H1 (cell line): ENCODE data around the gene VMP1. TPM values are rescaled to one million over a fixed set of nuclear protein-coding genes. Genes with fewer than 3 reads are reported as not detected.

Experiments
- CTCF ChIA-PET: fragments of 300-600 bp; sonication (Branson Sonifier 250); formaldehyde crosslinking; loops from one replicate; lab custom pipeline; 2021; ENCODE audit not compliant: partially characterized antibody; lab: Charles Lee
- POLR2A ChIA-PET: fragments of 300-600 bp; sonication (Branson Sonifier 250); formaldehyde crosslinking; loops from one replicate; lab custom pipeline; 2021; ENCODE audit warnings: inconsistent platforms; ENCODE audit not compliant: partially characterized antibody; lab: Charles Lee
- DNase-seq, 2 experiments: peaks; one replicate each; pipeline versions ENCODE4 v3.0.0 to v3.0.0-alpha.2; 2010 to 2022; ENCODE audit warnings: low spot score in 2 of 2, low read depth in 1 of 2, mixed read lengths in 1 of 2
- FAIRE-seq: peaks from 2 replicates; lab custom pipeline; 2011; peaks lifted over from hg19 to GRCh38; lab: Jason Lieb, UNC
- H2AFZ ChIP-seq: 2 replicates; pipeline ENCODE4 v1.8.1; 2012; ENCODE audit warnings: low read length, inconsistent platforms
- H2AK5ac ChIP-seq: 2 replicates; pipeline ENCODE4 v1.6.1; 2013; ENCODE audit warnings: low read depth, low read length
- H2BK120ac ChIP-seq: replicated peaks from 2 replicates; pipeline ENCODE3; 2013; ENCODE audit warnings: low read depth, low read length, inconsistent platforms
- H2BK12ac ChIP-seq: 2 replicates; pipeline ENCODE4 v1.6.1; 2013; ENCODE audit warnings: low read depth, low read length
- H2BK15ac ChIP-seq: 2 replicates; pipeline ENCODE4 v1.6.1; 2013; ENCODE audit warnings: low read length
- H2BK20ac ChIP-seq: 2 replicates; pipeline ENCODE4 v1.6.1; 2013; ENCODE audit warnings: low read length
- H2BK5ac ChIP-seq: 2 replicates; pipeline ENCODE4 v1.6.1; 2013; ENCODE audit warnings: low read depth, low read length
- H3K14ac ChIP-seq: 2 replicates; pipeline ENCODE4 v1.6.1; 2013; ENCODE audit warnings: inconsistent platforms; ENCODE audit not compliant: insufficient read length
- H3K18ac ChIP-seq: 2 replicates; pipeline ENCODE4 v1.6.1; 2013; ENCODE audit warnings: low read length; ENCODE audit errors: extremely low read depth
- H3K23ac ChIP-seq: 2 replicates; pipeline ENCODE4 v1.6.1; 2013; ENCODE audit warnings: inconsistent platforms; ENCODE audit not compliant: insufficient read length
- H3K23me2 ChIP-seq: 2 replicates; pipeline ENCODE4 v1.6.1; 2013; ENCODE audit warnings: low read depth, low read length
- H3K27ac ChIP-seq: 2 replicates; pipeline ENCODE4 v1.6.1; 2011; ENCODE audit warnings: low read depth, low read length, inconsistent platforms
- H3K27me3 ChIP-seq, 4 experiments: replicated peaks in 1 of 4; 1 replicate in 1 of 4; 2 replicates in 3 of 4; pipeline versions ENCODE4 v1.6.1 to v1.8.1; 2011 to 2013; ENCODE audit warnings: low read length in 3 of 4, mild to moderate bottlenecking in 3 of 4, inconsistent platforms in 2 of 4, mixed read lengths in 2 of 4, moderate library complexity in 1 of 4; ENCODE audit not compliant: control insufficient read depth in 3 of 4, insufficient read depth in 3 of 4; ENCODE audit errors: extremely low read depth in 1 of 4
- H3K36me3 ChIP-seq, 4 experiments: 2 replicates each; pipeline versions ENCODE4 v1.6.1 to v1.8.1; 2011 to 2013; ENCODE audit warnings: mild to moderate bottlenecking in 4 of 4, low read length in 3 of 4, moderate library complexity in 2 of 4, control low read depth in 1 of 4, inconsistent platforms in 1 of 4; ENCODE audit not compliant: insufficient read depth in 4 of 4, control insufficient read depth in 2 of 4
- H3K4ac ChIP-seq: replicated peaks from 2 replicates; pipeline ENCODE3; 2013; ENCODE audit warnings: low read length, low read depth, mixed read lengths, inconsistent platforms; ENCODE audit not compliant: insufficient read length
- H3K4me1 ChIP-seq, 4 experiments: replicated peaks in 1 of 4; 1 replicate in 1 of 4; 2 replicates in 3 of 4; pipeline versions ENCODE4 v1.6.1 to v1.8.1; 2011 to 2013; ENCODE audit warnings: low read length in 3 of 4, inconsistent platforms in 2 of 4, mixed read lengths in 1 of 4; ENCODE audit not compliant: insufficient read depth in 4 of 4, control insufficient read depth in 3 of 4
- H3K4me2 ChIP-seq, 2 experiments: 2 replicates each; pipeline versions ENCODE4 v1.6.1 to v1.8.1; 2011 to 2013; ENCODE audit warnings: low read depth in 2 of 2, low read length in 2 of 2, control low read depth in 1 of 2, inconsistent platforms in 1 of 2, mild to moderate bottlenecking in 1 of 2; ENCODE audit not compliant: insufficient read depth in 1 of 2
- H3K4me3 ChIP-seq, 4 experiments: fragments of 200-600, 300-600 bp in 1 of 4; sonication (generic), shearing (Covaris generic), sonication (Bioruptor Twin) in 1 of 4; 2 replicates each; pipeline versions ENCODE4 v1.5.1 to v1.8.1; 2011 to 2016; ENCODE audit warnings: low read length in 4 of 4, low read depth in 3 of 4, control low read depth in 2 of 4, inconsistent platforms in 2 of 4, mild to moderate bottlenecking in 2 of 4, mixed read lengths in 1 of 4, moderate library complexity in 1 of 4; ENCODE audit not compliant: insufficient read depth in 2 of 4; ENCODE audit errors: extremely low read depth in 1 of 4
- H3K56ac ChIP-seq: replicated peaks from 2 replicates; pipeline ENCODE3; 2013; ENCODE audit warnings: low read depth, mild to moderate bottlenecking, mixed read lengths, low read length, inconsistent platforms; ENCODE audit not compliant: insufficient read length
- H3K79me1 ChIP-seq: 2 replicates; pipeline ENCODE4 v1.6.1; 2013; ENCODE audit warnings: low read depth, low read length, control low read depth
- H3K79me2 ChIP-seq, 2 experiments: 2 replicates each; pipeline versions ENCODE4 v1.6.1 to v1.8.1; 2012 to 2013; ENCODE audit warnings: low read length in 2 of 2, mild to moderate bottlenecking in 2 of 2, inconsistent platforms in 1 of 2; ENCODE audit not compliant: insufficient read depth in 2 of 2, control insufficient read depth in 1 of 2
- H3K9ac ChIP-seq, 4 experiments: replicated peaks in 1 of 4; 1 replicate in 1 of 4; 2 replicates in 3 of 4; pipeline versions ENCODE4 v1.6.1 to v1.8.1; 2011 to 2013; ENCODE audit warnings: low read depth in 3 of 4, low read length in 3 of 4, control low read depth in 2 of 4, mild to moderate bottlenecking in 2 of 4, moderate library complexity in 2 of 4, inconsistent platforms in 1 of 4; ENCODE audit errors: extremely low read depth in 1 of 4
- H3K9me3 ChIP-seq, 2 experiments: 2 replicates each; pipeline versions ENCODE4 v1.6.1 to v1.8.1; 2012 to 2013; ENCODE audit warnings: mild to moderate bottlenecking in 2 of 2, moderate library complexity in 2 of 2, control low read depth in 1 of 2, inconsistent platforms in 1 of 2, low read depth in 1 of 2, low read length in 1 of 2, mixed read lengths in 1 of 2; ENCODE audit not compliant: insufficient read depth in 2 of 2
- H4K20me1 ChIP-seq, 2 experiments: replicated peaks in 1 of 2; 2 replicates each; pipeline versions ENCODE3 to v1.8.1; 2011 to 2013; ENCODE audit warnings: inconsistent platforms in 2 of 2, low read length in 2 of 2, mild to moderate bottlenecking in 1 of 2; ENCODE audit not compliant: insufficient read depth in 2 of 2, control insufficient read depth in 1 of 2
- H4K5ac ChIP-seq: 2 replicates; pipeline ENCODE4 v1.6.1; 2013; ENCODE audit warnings: low read length, low read depth, mixed read lengths, inconsistent platforms; ENCODE audit not compliant: insufficient read length
- H4K8ac ChIP-seq: 2 replicates; pipeline ENCODE4 v1.8.0; 2013; ENCODE audit warnings: mild to moderate bottlenecking, moderate library complexity, low read length, inconsistent platforms; ENCODE audit not compliant: insufficient read depth; ENCODE audit errors: extremely low read depth
- H4K91ac ChIP-seq: replicated peaks from 2 replicates; pipeline ENCODE3; 2013; ENCODE audit warnings: low read length, mixed read lengths, inconsistent platforms; ENCODE audit not compliant: insufficient read length
- BCL11A ChIP-seq, 2 experiments: IDR thresholded peaks; one replicate each; pipeline ENCODE4 v1.6.1; 2011; ENCODE audit warnings: low read depth in 2 of 2, low read length in 2 of 2, mild to moderate bottlenecking in 2 of 2
- CBX8 ChIP-seq: fragments of 300-800, 300-1000 bp; sonication (generic); IDR thresholded peaks from 2 replicates; pipeline ENCODE4 v1.7.1; 2016; ENCODE audit warnings: low read depth, low read length, borderline replicate concordance
- CHD2 ChIP-seq: IDR thresholded peaks from 2 replicates; pipeline ENCODE4 v1.6.1; 2012; ENCODE audit warnings: low read length, improper control_type of control experiment
- EGR1 ChIP-seq: IDR thresholded peaks from 2 replicates; pipeline ENCODE4 v1.6.1; 2011; ENCODE audit warnings: low read depth, low read length, borderline replicate concordance
- EZH2 ChIP-seq: fragments of 200-600 bp; sonication (generic); IDR thresholded peaks from 2 replicates; pipeline ENCODE4 v1.7.1; 2012; ENCODE audit warnings: low read depth, mild to moderate bottlenecking, moderate library complexity, low read length, inconsistent platforms; ENCODE audit not compliant: severe bottlenecking
- KDM1A ChIP-seq: fragments of 200-600, 300-600 bp; sonication (generic); IDR thresholded peaks from 2 replicates; pipeline ENCODE4 v1.7.1; 2016; ENCODE audit warnings: mild to moderate bottlenecking, low read length, borderline replicate concordance
- KDM4A ChIP-seq: IDR thresholded peaks from one replicate; pipeline ENCODE4 v1.7.1; 2012; ENCODE audit warnings: low read depth, mild to moderate bottlenecking, moderate library complexity, low read length, inconsistent platforms; ENCODE audit not compliant: severe bottlenecking
- SIRT6 ChIP-seq: IDR thresholded peaks from one replicate; pipeline ENCODE4 v1.7.1; 2012; ENCODE audit warnings: low read length, inconsistent platforms
- TAF1 ChIP-seq: IDR thresholded peaks from 2 replicates; pipeline ENCODE4 v1.6.1; 2011; ENCODE audit warnings: mild to moderate bottlenecking, low read depth, low read length
- WGBS, 2 experiments: shearing (Covaris generic) in 1 of 2; methylation state at CpG; one replicate each; pipeline versions ENCODE4 v1.1.6 to v1.1.7; 2013 to 2015; ENCODE audit warnings: low lambda C conversion rate in 2 of 2, mixed read lengths in 2 of 2, inconsistent platforms in 1 of 2, low coverage in 1 of 2, missing lambda C conversion rate in 1 of 2; ENCODE audit not compliant: insufficient replicate concordance in 2 of 2, insufficient coverage in 1 of 2, insufficient read length in 1 of 2; ENCODE audit errors: extremely low coverage in 1 of 2, missing lambda C conversion rate in 1 of 2; 5-methylcytosine and 5-hydroxymethylcytosine counted together
- polyA plus RNA-seq, 7 experiments: library from polyadenylated mRNA; depleted of rRNA in 3 of 7; stranded (reverse) in 5 of 7; unstranded in 2 of 7; fragments of >200 nt in 5 of 7; fragments of 200-250 nt in 2 of 7; gene quantifications; 1 replicate in 5 of 7; 2 replicates in 1 of 7; 4 replicates in 1 of 7; pipeline versions ENCODE4 v1.2.1 to v1.2.3, GENCODE V29; 2011 to 2013; ENCODE audit warnings: missing spikeins in 2 of 7, mixed read lengths in 2 of 7
- total RNA-seq: library from RNA; stranded (reverse); fragmentation: NEBNext Ultra II Directional; extraction: Animal tissue kit (Norgen Biotek cat#: 25700); gene quantifications from 2 replicates; pipeline ENCODE4 v1.2.1, GENCODE V29; 2021
- TF ChIP-seq, protein P1 (sequence below), 3 experiments: IDR thresholded peaks; 1 replicate in 2 of 3; 2 replicates in 1 of 3; pipeline versions ENCODE4 v1.5.1 to v1.6.1; 2011; ENCODE audit warnings: low read length in 3 of 3, mild to moderate bottlenecking in 3 of 3, inconsistent platforms in 2 of 3, low read depth in 1 of 3, moderate library complexity in 1 of 3; ENCODE audit not compliant: insufficient read depth in 1 of 3; ENCODE audit errors: control extremely low read depth in 1 of 3

Gene VMP1
- total and polyA plus RNA-seq, 2 of the 8 experiments (the other 6 are each of a cell fraction or from before 2014, with no cell fraction given) = 45.0 to 92.7 TPM

GRCh38 chr17:59725691-59726090 is 18.2 kb downstream of the VMP1 start:
- ChIA-PET CTCF (interaction anchor here (1.0 to 1.5 kb wide), 2 partner anchors 14 to 21 kb away, joined by 3 to 9 read pairs; no protein-coding TSS in a partner anchor), POLR2A (no interaction called here)
- no peak overlapping the region for H3K4ac ChIP-seq
- H4K91ac ChIP-seq = no peak overlapping the region
- no peak overlapping the region for H3K9ac ChIP-seq
- H3K23ac ChIP-seq = no peak overlapping the region
- FAIRE-seq (no peak), DNase-seq (no peak)
- H2BK15ac ChIP-seq = no peak overlapping the region
- H3K4me3 ChIP-seq = no peak overlapping the region
- no peaks in the 10 kb centered on the region; the same call in 1 of the 2 replicates for H3K79me1 ChIP-seq
- H3K56ac ChIP-seq = no peak overlapping the region
- no peak overlapping the region for H2BK12ac ChIP-seq
- H3K23me2 ChIP-seq = no peaks in the 10 kb centered on the region
- H3K27ac ChIP-seq = no peak overlapping the region
- no peaks in the 10 kb centered on the region for H3K36me3 ChIP-seq
- no peak overlapping the region for H4K8ac ChIP-seq
- WGBS, 2 experiments = 86% methylated on average over 2 of the region's 2 CpGs; no CpG with 5 or more reads in 1 of the 2 experiments
- H2AFZ ChIP-seq = no peak overlapping the region
- TF ChIP-seq EGR1 (no peak), CBX8 (no peak), KDM1A (no peak), CHD2 (no peak), SIRT6 (no peak), EZH2 (no peak), TAF1 (no peak), KDM4A (no peak), BCL11A (IDR thresholded peaks at IDR 0.05; ENCODE audit: low read depth in 2 of 2, low read length in 2 of 2) (no peak)
- TF ChIP-seq, protein P1, sequence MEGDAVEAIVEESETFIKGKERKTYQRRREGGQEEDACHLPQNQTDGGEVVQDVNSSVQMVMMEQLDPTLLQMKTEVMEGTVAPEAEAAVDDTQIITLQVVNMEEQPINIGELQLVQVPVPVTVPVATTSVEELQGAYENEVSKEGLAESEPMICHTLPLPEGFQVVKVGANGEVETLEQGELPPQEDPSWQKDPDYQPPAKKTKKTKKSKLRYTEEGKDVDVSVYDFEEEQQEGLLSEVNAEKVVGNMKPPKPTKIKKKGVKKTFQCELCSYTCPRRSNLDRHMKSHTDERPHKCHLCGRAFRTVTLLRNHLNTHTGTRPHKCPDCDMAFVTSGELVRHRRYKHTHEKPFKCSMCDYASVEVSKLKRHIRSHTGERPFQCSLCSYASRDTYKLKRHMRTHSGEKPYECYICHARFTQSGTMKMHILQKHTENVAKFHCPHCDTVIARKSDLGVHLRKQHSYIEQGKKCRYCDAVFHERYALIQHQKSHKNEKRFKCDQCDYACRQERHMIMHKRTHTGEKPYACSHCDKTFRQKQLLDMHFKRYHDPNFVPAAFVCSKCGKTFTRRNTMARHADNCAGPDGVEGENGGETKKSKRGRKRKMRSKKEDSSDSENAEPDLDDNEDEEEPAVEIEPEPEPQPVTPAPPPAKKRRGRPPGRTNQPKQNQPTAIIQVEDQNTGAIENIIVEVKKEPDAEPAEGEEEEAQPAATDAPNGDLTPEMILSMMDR (IDR thresholded peaks at IDR 0.05; ENCODE audit: control extremely low read depth in 1 of 3, insufficient read depth in 1 of 3, low read depth in 1 of 3, low read length in 3 of 3) = no peak
- H3K4me1 ChIP-seq = 0 out of 7 replicates have a peak, but pooled peaks cover 0 to 2% (median 0%) of the 10 kb centered on the region in 4 experiments
- H3K27me3 ChIP-seq = no peaks in the 10 kb centered on the region
- no peaks in the 10 kb centered on the region for H3K9me3 ChIP-seq
- no peak overlapping the region for H4K5ac ChIP-seq
- no peak overlapping the region for H2AK5ac ChIP-seq
- H3K4me2 ChIP-seq = no peak overlapping the region
- H3K18ac ChIP-seq = no peak overlapping the region
- H4K20me1 ChIP-seq = no peaks in the 10 kb centered on the region
- H3K79me2 ChIP-seq = peaks cover 0 to 26% of the 10 kb centered on the region in 2 experiments; a peak in 2 of 4 replicates
- no peak overlapping the region for H2BK120ac ChIP-seq
- no peak overlapping the region for H2BK20ac ChIP-seq
- no peak overlapping the region for H2BK5ac ChIP-seq
- H3K14ac ChIP-seq = no peak overlapping the region
